Measurements from ENCODE around the gene TIPARP.

TIPARP gene

DNA sequence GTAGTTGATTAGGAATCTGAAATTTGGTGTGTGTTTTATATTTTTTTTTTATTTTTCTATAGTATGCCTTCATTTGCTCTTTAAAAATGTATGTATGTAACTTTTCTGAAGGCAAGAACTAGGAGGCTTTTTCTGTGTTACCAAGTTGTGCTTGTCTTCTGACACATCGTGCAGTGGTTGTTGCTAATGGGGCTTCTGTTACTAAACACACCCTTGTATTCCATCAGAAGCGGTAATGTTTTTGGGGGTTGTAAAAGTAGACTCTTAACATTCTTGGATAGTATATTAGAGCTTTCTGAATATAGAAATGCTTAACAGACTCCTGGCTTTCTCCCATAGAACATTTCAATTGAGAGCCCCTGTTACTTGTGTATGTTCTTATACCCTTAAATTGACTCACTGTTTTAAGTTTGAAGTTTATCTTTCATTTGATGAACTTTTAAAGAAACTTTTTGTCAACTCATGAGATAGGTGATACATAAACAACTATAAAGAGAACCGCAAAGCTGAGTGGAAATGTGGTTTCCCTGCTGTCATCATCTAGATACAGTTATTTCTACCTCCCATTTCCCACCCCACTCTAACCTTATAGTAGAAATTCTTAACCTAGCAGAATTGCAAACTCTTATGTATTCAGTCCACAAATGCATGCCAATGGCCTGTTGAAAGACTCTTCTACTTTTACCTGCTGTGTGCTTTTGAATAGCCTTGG lies 2.5 kb downstream of the TIPARP start:
- no peak for DNase-seq (ENCODE audit: low read depth, low spot score)

DNA sequence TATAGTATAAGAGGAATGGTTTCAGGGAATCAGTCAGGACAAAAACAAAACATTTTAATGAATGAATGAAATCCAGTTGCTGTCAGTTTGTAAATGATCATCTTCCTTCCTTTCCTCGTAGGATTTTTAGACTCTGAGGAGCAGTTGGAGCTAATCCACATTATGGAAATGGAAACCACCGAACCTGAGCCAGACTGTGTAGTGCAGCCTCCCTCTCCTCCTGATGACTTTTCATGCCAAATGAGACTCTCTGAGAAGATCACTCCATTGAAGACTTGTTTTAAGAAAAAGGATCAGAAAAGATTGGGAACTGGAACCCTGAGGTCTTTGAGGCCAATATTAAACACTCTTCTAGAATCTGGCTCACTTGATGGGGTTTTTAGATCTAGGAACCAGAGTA lies 3.1 kb downstream of the TIPARP start:
- DNase-seq (ENCODE audit: low read depth, low spot score), result no peak

GRCh38 chr3:156678197-156678596 lies 3.8 kb downstream of the TIPARP start:
- DNase-seq (ENCODE audit: low read depth, low spot score), result no peak

DNA sequence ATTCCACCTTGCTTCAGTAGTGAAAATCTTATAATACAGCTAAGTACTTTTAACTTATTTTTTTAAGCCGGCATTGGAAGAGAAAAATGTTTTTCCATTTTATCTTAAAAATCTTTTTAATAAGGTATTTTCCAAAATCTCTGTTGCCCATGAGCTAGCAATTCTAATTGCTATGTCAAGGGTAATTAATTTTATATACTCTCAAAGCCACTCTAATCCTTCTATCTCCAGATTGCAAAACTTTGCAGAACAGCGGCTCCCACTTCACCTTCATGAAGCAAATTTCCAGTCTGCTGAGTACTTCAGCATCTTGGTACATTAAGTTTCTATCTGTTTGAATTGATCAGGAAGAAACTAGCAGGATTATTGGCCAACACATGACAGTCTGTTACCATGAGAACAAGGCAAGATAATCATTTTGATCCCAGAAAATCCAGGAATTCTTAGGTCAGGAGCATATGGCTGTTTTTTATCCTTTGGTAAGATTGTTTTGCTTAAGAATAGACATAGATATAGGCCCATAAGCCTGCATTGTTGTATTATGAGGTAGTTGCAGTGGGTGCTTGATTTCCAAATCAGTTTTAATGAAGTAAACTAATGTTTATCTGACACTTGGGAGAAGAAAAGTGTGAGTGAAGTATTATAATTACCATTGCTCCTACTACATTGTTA lies 6.0 kb downstream of the TIPARP start:
- DNase-seq (ENCODE audit: low read depth, low spot score), result no peak

DNA sequence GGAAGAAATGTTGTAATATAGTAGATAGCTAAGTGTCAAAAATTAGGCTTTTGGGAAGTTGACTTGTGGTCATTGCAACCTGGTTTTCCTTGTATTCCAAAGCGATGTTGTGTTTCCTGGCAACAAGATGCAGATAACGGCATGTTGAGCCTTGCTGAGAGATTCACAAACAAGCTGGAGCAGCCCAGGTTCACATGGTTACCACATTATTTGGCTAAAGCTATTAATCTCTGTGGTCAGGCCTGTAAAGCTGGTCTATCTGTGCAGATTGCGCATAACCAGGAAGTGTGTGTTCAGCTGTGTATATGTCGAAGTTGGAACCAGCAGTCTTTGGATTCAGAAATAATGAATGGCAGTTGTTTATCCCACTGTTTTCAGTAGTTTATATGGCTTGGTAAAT lies 6.6 kb downstream of the TIPARP start:
- no peak for DNase-seq (ENCODE audit: low read depth, low spot score)

GRCh38 chr3:156682501-156682900 lies 8.1 kb downstream of the TIPARP start:
- no peak for DNase-seq (ENCODE audit: low read depth, low spot score)

DNA sequence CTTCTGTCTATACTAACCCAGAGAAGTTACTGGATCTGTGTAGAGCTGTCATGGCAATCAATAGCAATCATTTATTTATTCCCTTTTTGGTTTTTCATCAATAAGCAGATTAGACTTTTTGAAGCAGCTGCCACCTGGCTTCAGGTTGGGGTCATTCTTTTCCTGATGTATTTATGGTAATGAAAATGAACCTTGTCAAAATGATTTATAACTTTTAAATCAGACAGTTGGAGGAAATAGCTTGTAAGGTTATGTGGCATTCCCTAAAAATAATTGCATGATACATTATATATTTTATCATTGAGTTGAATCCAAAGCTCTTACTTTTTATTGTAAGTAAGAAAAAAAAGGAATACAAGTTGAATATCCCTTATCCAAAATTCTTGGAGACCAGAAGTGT lies 8.6 kb downstream of the TIPARP start:
- no peak for DNase-seq (ENCODE audit: low read depth, low spot score)

GRCh38 chr3:156685198-156685597 lies 10.8 kb downstream of the TIPARP start:
- no peak for DNase-seq (ENCODE audit: low read depth, low spot score)

- DNase-seq (ENCODE audit: low read depth, low spot score), result no peak
Observed at GRCh38 chr3:156685752-156686151, 11.4 kb downstream of the TIPARP start.

DNA sequence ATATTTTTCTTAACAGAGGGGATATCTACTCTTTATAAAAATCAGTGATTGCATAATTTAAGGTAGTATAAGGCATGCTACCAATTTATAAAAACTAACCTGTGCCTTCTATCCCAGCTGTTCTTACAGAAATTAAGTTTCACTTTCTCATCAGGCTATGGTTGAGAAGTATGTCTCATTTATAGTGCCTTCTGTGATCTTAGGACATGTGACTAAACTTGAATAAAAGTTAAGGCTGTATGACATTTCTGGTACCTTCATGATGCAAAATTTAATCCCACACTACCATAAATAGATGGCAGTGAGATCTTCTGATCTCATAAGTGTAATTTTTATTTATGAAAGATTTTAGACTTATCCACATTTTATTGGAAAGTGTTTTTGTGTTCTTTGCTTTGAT lies 12.6 kb downstream of the TIPARP start:
- no peak for DNase-seq (ENCODE audit: low read depth, low spot score)

DNA sequence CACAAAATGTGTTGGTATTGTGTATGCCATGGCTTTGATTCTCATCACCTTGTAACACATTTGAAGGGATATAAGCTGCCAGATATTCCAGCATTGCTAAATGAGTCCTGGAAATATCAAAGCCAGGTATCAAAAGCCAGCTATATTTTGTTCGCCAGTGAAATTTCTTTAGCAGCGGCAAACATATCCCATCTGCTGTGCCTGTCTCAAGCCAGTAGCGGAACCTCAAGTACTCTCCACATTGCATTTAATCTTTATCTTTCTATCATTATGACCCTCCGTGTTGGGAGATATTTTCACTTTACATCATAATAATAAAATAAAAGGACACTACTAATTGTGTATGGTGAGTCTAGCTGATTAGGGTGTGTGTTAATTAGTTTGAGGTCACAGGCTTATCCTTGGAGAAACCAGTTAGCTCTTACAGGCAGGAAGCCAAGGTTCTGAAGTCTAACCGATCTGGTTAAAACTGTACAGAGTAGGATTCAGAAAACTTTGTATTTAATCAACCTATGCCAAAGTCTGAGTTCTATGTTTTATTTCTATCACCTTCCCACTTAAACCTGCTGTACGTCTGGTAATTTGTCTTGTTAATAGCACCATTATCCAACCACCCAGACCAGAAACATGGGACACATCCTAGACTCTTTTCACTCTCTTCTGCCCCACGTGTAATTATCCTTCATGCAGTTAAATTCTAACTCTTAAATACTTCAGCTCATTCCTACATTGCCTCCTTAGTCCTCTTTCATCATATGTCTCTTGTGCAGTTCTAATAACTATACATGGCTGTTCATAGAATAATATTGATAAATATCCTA lies 14.5 kb downstream of the TIPARP start:
- DNase-seq (ENCODE audit: low read depth, low spot score), result no peak

GRCh38 chr3:156689608-156690007 lies 15.2 kb downstream of the TIPARP start:
- no peak for DNase-seq (ENCODE audit: low read depth, low spot score)

DNA sequence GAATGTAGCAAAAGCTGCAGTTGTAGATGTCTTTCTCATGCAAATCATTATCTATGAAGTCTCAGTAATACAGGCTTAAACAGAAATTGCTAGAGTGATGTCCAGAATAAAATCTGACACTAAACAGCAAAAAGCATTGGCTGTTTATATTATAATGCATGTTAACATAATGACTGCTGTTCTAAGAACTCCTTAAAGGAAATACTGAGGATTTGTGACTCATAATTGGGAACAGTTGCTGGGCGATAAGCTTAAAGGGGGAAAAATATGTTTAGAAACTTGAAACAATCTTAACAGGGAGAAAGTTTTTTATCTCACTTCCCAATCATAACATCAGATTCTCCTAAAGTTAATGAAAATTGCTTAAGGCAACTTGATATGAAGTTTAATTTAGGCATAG lies 17.5 kb downstream of the TIPARP start:
- DNase-seq (ENCODE audit: low read depth, low spot score), result no peak

DNA sequence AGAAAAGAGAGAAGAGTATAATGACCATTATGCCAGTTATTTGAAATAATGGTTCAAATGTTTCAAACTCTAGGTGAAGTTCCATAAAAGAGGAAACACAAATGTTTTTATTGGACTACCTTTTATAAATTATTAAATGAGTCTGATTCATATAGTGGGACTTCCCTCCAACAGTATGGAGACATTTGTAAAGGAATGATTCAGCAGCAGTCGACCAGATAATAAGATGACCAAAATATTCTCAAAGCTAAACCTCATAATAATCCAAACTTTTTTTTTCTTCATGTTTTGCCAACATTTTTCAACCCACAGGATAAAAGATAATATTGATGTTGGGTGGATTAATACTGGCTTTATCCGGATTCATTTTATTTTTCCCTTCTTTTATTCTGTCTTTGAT lies 18.8 kb downstream of the TIPARP start:
- DNase-seq (ENCODE audit: low read depth, low spot score), result no peak

GRCh38 chr3:156694536-156694935 lies 20.1 kb downstream of the TIPARP start:
- DNase-seq (ENCODE audit: low read depth, low spot score), result no peak

GRCh38 chr3:156702367-156702766 lies 28.0 kb downstream of the TIPARP start:
- no peak for DNase-seq (ENCODE audit: low read depth, low spot score)

- DNase-seq (ENCODE audit: low read depth, low spot score), result no peak
Observed at GRCh38 chr3:156704370-156705036, 30.1 kb downstream of the TIPARP start.

DNA sequence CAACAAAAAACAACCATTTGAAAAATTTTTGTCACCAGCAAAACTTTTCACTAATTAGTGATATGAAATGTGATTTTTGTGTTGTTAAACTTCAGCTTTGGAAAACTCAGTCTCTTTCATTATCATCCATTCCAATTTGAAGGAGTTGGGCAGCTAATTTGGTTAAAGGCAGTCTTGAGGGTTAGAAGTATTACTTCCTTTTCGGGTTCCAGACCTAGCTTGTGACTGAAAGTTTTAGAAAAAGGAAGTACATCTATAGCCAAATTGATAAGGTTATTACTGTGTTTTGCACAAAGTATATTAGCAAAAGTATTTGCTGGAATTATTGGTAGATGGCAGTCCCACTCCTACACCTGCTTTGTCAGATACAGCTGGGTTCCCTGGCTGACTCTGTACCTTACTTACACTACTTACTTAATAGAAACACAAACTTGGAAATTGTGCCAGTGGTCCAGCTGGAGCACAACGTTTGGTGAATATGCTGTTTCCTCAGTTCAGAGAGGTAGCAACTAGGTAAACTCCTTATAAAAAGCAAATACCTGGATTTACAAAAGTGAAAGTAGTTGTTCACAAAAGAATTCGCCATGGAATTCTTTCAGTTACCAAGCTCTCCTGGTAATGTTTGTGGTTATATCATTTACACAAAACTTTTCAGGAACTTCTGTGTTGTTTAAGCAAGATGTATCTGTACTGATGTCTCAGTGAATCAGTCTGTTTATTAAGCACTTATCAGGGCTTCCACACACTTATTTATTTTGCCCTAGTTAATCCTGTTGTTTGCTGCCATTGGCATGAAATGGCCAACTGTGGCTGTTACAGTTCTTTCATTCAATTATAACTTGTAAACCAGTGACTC lies 31.6 kb downstream of the TIPARP start:
- DNase-seq (ENCODE audit: low read depth, low spot score), result no peak

DNA sequence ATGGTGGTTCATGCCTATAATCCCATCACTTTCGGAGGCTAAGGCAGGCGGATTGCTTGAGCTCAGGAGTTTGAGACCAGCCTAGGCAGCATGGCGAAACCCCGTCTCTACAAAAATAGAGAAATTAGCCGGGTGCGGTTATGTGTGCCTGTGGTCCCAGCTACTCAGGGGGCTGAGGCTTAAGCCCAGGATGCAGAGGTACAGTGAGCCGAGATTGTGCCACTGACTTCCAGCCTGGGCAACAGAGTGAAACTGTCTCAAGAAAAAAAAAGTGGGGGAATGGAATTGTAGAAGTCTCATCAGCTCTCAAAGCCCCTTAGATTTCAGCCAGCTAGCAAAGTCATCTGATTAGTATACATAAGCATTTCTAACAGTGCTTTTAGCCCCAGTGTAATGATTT lies 33.2 kb downstream of the TIPARP start:
- DNase-seq (ENCODE audit: low read depth, low spot score), result no peak

- DNase-seq (ENCODE audit: low read depth, low spot score), result no peak
Observed at GRCh38 chr3:156710429-156710828, 36.0 kb downstream of the TIPARP start.

DNA sequence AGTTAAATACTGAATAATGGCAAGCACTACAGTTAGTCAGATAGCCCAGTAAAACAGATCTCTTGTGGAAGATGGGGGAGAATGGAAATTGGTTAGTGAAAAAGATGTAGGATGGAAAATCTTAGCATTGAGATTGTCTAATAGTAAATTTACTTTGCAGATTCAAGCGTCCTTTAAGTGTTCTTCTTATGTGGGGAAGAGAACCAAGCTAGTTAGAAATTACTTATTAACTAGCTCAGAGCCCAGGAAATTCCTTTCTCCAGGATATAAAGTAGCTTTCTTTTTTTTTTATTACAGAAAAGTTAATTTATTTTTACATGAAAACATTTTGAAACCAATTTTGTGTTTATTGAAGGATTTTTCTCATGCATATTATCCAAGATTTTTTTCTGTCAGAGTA lies 36.7 kb downstream of the TIPARP start:
- DNase-seq (ENCODE audit: low read depth, low spot score), result no peak
